HL-60/S4 treated with retinoic acid at 250 ng/mL for 4 days and 3 days (cell line): Measurements from ENCODE around the gene TJAP1.
"Not testable (repeated sequence)": the region's sequence is repeated elsewhere in the genome, so short reads cannot be mapped to it uniquely, and the experiment has no call there.

Source experiments
- in situ Hi-C: fragments of 300-500 bp; cut with MboI; formaldehyde crosslinking; loops from 2 replicates; pipeline ENCODE4 v1.7.0; 2022; ENCODE audit warnings: low sequenced_read_pairs

Gene TJAP1

DNA sequence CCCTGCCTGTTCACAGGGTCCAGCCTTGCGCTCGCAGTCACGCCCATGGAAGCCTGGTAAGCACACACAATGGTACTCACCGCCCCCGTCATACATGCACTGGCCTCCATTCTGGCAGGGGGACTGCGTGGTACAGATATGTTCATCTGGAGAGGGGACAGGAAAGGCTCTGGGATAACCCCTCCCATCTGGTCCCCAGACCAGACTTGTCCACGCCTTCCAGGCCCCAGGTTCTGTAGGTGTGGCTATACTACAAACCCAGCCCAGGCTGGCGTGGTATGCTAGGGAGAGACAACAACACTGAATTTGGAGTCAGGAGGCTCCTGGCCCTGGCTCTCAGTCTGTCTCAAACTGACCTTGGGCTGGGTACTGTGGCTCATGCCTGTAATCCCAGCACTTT is 25.4 kb upstream of the TJAP1 start:
- in situ Hi-C loops, result no loop called here

DNA sequence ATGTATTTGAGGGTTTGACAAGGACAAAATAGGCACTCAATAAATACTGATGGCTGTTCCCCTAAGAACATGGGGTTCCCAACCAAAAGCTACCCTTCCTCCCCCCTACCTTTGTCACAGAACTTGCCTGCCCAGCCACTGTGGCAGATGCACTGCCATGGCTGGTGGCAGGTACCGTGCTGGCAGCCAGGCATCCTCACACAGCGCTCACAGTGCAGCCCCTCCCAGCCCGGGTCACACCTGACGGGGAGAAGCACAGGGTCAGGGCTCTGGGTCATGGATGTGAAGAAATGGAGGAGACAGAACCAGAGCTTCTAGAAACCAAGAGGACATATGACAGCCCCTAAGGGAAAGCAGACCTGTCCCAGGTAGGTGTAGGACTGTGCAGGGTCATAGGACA is 24.5 kb upstream of the TJAP1 start:
- in situ Hi-C loops, result no loop called here

DNA sequence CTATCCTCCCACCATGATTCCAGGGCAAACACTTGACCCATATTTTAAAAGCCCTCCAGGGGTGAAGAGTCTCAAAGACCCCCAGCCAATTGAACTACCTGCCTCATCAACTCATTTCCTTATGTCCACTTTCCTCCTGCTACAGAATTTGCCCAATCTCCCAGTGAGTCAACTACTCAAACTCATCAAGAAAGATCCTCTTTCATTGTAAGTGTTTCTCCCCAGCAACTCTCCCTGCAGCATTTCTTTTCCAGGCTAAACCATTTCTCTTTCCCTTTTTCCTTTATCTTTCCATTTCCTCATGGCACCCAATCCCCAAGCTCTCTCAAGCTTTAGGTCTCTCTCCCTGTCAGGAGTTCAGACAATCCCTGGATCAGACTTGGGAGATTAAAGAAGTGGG is 23.5 kb upstream of the TJAP1 start:
- in situ Hi-C loops, result no loop called here

DNA sequence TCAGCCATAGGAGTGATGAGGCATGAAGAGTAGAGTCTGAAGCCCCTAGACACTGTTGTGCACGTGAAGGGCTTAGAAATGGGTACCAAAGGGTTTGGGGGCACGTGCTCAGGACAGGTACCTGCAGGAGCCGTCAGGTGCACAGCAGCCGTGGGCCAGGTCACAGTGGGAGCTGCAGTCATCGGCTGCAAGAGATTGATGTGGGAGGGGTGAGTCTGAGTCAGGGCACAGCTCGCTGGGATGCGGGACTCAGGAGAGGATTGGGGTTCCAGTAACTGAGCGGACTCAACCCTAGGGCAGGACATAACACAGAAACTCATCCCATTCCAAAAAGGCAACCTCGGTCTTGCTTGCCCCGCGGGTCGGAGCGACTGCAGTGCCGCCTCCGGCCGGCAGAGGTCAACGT is 23.1 kb upstream of the TJAP1 start:
- in situ Hi-C loops, result no loop called here

DNA sequence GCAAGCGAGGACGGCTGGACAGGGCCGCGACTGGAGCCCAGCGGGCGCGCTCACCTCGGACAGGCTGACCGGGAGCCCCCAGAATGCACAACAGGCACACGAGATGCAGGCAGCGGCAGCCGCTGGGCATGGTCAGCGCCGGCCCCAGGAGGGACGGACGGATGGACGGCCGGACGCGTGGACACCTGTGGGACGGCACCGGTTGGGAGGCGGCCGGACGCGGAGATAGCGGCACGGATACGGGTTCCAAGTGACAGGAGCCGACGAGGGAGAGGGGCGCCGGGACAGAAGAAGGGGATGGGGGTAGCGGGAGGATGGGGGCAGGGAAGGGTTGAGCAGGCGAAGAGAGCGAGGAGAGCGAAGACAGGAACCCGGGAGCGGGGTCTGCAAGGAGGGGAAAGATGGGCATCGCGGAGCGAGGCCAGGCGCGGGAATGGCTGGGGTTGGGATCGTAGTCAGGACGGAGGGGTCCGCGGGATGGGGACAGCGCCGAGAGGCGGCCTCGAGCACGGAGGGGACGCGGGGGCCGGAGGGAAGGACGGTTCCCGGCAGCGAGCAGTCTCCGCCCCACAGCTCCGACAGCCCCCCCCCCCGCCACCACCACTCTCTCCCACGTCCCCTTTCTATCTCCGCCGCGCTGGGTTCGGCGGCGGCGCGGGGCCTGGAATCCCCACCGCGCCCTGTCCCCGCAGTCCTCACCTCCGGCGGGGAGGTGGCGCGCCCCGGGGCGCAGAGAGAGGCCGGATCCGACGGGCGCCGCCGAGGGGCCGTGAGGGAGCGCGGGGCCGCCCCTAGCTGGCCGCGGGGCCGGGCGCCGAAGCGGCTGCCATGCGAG is 22.5 kb upstream of the TJAP1 start:
- in situ Hi-C loops, result no loop called here

DNA sequence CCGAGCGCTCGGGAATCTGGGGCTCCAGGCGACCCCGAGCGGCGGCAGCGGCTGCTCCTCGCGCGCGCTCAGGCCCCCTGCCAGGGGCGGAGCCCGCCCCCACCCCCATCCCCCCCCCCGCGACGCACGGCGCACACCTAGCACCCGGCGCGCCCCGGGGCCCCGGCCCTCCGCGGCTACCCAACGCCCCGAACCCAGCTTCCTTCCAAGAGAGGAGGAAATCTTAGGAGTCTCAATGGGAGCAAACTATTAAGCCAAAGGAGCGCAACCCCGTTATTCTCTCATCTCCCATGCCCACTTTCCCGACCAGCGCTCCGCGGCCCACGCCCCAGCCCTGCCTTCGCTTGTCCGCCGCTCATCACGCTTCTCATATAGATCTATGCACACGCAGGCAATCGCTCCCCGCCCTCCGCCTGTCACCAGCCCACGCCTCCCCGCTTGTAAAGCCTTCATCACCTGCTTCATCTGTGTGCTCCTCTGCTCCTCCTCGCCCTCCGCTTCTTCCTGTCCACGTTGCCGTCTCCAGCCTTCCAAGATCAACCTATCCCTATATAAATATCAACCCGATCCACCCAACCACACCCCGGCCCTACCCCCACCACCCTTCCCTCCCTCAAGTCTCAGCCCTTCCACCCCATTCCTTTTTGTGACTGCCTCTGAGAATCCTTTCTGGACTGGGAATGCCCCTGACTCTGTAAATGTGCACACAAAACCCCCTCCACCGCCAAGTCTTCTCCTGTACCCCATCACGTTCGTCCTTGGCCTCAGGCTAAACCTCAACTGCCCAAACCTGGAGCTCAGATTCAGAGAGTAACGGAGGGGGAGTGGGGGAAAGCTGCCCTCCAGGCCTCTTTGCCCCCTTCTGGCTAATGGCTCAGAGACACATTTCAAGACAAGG is 21.6 kb upstream of the TJAP1 start, which contains the start of gene DLK2:
Gene DLK2, minus strand, starts transcription at position 18 of the 898 bp plus-strand sequence. CDS start 723 bp downstream, outside the sequence.
- in situ Hi-C loops, result no loop called here

DNA sequence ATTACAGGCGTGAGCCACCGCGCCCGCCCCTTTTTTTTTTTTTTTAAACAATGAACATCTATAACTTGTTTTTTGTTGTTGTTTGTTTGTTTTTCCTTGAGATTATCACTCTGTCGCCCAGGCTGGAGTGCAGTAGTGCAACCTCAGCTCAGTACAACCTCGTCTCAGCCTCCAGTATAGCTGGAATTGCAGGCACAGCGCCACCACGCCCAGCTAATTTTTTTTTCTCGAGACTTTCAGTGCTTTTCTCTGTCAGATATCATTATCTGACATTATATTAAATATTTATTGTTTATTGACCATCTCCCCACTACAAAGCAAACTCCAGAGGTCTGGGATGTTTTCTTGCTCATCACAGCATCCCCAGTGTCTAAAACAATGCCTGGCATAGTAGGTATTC is 19.7 kb upstream of the TJAP1 start:
- in situ Hi-C loops, result no loop called here

DNA sequence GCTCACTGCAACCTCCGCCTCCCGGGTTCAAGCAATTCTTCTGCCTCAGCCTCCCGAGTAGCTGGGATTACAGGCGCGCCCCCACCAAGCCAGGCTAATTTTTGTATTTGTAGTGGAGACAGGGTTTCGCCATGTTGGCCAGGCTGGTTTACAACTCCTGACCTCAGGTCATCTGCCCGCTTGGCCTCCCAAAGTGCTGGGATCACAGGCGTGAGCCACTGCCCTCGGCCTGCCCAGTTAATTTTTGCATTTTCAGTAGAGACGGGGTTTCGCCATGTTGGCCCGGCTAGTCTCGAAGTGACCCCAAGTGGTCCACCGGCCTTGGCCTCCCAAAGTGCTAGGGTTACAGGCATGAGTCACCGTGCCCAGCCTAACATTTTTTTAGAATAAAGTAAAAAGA is 19.2 kb upstream of the TJAP1 start:
- in situ Hi-C loops, result not testable (repeated sequence)

DNA sequence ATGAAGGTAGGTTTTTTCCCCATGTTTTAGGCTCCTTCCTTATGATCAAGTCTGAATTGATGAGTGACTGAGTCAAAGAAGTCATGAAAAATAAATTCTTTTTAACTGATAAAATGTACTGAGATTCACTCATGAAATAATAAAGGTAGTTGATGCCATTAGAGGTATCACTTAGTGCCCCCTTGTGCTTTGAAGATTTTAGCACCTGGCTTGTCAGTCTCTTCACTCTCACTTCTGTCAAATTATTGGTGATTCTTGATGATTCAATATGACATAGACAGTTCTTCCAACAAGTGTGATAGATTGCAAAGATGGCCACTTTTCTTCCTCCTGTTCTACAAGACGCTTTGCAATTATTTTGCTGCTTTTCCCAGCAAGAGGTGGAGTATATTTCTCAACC is 17.8 kb upstream of the TJAP1 start:
- in situ Hi-C loops, result no loop called here

DNA sequence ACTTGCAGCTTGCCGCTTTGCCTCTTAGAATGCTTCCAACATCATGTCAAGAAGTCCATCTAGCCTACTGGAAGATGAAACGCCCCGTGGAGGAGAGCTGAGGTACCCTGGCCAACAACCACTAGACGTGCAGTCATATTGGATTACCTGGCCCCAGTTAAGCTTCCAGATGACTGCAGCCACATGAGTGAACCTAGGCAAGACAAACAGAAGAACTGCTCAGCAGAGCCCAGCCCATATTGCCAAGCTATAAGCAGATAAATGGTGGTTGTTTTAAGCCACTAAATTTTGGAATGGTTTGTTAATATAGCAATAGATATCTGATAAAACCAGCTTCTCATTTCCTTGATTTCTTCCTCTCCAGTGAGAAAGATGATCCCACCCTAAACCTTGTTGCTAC is 17.3 kb upstream of the TJAP1 start:
- in situ Hi-C loops, result no loop called here

DNA sequence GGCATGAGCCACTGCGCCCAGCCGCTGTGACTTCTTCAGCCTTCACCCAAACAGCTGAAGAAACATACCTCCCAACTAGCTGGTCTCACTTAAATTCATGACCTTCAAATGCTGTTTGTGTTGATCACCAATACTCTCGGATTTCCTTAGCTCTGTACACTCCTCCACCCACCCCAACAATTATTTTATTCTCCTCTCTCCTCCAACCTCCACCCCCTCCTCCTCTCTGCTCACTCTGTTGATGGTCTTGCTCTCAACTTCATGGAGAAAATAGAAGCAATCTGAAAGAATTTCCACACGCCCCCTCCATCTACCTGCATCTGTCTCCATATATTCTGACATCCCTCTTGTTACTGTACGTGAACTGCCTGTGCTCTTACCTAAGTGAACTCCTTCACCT is 15.4 kb upstream of the TJAP1 start:
- in situ Hi-C loops, result no loop called here

DNA sequence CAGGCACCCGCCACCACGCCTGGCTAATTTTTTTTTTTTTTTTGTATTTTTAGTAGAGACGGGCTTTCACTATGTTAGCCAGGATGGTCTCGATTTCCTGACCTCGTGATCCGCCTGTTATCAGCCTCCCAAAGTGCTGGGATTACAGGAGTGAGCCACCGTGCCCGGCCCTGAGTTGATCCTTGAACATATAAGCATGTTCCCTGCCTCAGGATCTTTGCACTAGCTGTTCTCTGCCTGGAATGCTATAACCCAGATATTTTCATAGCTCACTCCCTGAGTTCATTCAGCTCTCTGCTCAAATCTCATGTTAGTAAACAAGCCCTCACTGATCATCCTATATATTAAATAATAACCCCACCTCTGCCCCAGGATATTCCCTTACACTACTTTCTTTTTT is 13.0 kb upstream of the TJAP1 start:
- in situ Hi-C loops, result no loop called here

DNA sequence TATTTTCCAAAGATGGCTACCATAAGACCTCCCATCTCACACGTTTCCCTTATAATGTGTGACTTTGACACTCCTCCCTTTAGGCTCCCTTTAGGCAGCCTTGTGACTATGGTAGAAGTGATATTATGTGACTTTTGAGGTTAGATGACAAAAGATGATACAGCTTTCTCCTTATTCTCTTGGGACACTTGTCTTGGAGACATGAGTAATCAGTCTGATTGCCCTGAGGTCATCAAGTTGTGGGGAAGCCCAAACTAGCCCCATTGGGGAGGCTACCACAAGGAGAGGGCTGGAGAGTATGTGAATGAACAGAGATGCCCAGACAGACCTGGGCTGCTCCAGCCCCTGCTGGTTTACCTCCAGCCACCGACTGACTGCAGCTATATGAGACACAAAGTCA is 11.4 kb upstream of the TJAP1 start:
- in situ Hi-C loops, result no loop called here

DNA sequence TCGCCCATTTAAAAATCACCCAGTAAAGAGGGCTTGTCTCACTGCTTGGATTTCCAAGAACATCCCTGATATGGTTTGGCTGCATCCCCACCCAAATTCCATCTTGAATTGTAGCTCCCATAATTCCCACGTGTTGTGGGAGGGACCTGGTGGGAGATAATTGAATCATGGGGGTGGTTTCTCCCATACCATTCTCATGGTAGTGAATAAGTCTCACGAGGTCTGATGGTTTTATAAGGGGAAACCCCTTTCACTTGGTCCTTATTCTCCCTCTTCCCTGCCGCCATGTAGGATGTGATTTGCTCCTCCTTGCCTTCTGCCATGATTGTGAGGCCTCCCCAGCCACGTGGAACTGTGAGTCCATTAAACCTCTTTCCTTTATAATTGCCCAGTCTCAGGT is 10.1 kb upstream of the TJAP1 start:
- in situ Hi-C loops, result not testable (repeated sequence)

DNA sequence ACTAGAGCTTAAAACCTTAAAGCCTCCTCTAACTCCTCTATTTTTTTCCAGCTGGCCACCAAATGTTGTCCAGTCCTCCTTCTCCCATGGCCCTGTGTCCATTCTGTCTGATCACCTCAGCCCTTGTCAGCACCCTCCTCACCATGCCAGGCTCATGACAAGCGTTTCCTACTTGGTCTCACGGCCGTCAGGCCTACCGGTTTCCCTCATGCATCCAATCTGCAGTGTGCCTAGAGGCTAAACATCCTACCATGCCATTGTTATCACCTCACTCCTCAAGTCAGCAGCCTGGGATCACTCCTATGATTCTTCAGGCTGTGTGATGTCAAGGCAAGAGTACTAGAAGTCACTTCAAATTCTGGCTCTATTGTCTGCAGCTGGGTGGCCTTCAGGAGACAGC is 9.6 kb upstream of the TJAP1 start:
- in situ Hi-C loops, result no loop called here

DNA sequence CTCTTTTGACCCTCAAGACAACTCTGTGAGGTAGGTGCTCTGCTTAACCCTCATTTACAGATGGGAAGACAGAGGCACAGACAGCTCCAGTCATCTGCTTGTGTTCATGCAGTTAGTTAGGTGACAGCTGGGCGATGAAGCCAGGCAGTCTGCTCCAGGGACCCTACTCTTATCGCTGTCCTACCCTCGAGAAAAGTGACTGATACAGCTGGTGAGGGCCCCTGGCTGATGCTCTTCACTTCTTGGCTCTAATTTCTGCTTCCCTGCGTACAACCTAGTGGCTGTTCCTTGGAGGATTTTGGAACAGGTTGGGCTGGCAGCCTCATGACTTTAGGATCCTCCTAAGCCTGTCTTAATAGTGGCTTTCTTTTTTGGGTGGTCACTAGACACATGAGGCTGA is 9.1 kb upstream of the TJAP1 start:
- in situ Hi-C loops, result no loop called here

DNA sequence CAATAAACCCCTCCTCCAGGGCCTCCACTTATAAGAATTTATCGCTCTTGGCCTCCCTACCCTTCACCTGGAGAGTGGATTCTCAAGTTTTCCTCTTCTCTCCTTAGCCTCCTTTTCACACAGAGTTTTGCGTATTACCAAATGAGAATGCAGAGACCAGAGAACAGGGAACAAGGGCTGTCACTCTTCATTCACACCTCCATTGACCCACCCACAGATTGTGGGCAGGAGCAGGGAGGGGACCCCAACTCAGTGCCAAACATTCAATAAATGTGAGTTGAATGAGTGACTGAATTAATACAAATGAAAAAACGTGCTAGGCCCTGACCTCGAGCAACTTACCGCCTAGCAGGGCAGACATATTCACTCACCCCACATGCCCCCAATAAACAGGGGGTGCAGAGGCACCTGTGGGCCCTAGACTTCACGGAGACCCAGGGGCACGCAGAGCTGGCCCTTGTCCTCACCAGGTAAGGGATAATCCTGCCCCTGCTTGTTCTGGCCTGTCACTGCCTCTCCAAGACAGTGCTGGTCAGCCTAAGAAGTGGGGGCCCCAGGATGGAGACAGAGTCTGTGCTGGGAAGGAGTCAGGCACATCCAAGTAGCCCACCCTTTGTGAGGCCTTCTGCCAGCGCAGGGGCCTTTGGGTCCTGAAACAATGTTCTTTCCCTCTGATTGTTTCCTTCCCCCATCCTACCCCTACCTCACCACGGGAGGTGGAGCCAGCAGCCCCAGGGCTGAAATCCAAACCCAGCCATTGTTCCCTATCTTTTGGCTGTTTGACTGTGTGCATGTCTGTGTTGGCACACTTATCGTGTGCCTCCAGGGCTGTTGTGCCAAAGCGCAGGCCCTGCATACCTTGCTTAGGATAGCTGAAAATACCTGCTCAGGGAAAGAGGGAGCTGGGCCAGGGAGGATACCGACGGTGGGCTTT is 8.4 kb upstream of the TJAP1 start:
- in situ Hi-C loops, result no loop called here

DNA sequence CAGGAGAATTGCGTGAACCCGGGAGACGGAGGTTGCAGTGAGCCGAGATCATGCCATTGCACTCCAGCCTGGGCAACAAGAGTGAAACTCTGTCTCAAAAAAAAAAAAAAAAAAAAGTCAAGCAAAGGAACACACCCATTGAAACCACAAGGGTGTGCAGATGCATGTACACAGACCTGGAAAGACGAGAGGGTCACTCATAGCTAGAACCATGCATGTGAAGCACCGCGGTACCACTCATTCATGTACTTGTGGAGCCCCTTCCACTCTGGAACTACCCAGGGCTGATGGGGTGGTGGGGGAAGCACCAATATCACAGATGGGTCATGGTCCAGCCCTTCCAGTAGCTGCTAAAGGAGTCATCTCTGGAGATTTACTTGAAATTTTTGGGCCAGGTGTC is 7.4 kb upstream of the TJAP1 start:
- in situ Hi-C loops, result no loop called here

DNA sequence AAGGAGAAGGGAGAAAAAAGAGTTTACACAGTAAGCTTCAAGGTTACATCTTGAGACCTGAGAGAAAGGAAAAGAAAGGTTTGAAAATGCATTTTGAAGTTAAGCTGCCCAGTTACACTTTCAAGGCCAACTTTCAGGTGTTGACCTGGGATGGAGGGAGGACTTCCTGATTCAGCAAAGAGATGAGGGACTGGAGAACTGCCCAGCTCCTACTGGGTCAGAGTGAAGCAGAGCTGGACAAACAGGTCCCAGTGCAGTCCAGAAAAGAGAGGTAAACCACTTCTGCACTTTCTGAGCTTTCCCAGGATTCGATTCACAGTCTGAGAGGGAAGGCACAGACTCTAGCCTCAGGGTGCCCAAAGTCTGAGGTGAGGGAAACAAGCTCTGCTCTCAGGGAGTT is 6.0 kb upstream of the TJAP1 start:
- in situ Hi-C loops, result no loop called here

DNA sequence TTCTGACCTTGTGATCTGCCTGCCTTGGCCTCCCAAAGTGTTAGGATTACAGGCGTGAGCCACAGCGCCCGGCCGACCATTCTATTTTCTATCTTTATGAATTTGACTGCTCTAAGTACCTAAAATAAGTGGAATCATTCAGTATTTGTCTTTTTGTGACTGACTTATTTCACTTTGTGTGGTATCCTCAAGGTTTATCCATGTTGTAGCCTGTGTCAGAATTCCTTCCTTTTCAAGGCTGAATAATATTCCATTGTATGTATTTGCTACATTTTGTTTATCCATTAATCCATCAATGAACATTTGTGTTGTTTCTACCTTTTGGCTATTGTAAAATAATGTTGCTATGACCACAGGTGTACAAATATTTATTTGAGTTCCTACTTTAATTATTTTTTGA is 4.9 kb upstream of the TJAP1 start:
- in situ Hi-C loops, result no loop called here

DNA sequence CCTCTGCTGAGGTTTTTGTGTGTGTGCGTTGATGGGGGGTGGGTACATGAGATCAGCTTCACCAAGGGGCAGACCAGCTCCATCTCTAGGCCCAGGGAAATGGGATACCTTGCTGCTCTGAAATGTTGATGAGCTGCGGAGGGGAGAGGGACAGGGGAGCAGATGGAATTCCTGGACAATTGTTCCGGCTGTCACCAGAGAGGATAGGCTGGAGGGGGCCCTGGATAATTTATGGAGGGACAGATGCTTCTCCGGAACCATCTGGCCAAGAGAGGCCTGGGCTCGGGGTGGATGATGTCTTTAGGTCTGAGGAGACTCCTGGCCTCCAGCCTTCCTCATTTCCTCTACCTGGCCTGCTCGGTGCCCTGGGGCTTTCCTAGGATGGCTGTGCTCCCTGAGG is 1.9 kb upstream of the TJAP1 start:
- in situ Hi-C loops, result loop anchor here (25.0 kb wide), 1 partner anchor 213 kb away; no protein-coding TSS in a partner anchor
